Stimulated activated CD8-positive, alpha-beta memory T cell treated with anti-CD3 and anti-CD28 coated beads, Interleukin-2, amount 100 ng/mL, for 48 hours (primary cell): ENCODE data around the gene ADCY10.
"Not testable (repeated sequence)": the region's sequence is repeated elsewhere in the genome, so short reads cannot be mapped to it uniquely, and the experiment has no call there.

Source experiments
- DNase-seq, 2 donors: peaks; one replicate each; pipeline ENCODE4 v3.0.0-alpha.2; 2020; ENCODE audit warnings: low read depth in 2 of 2

ADCY10 gene

GRCh38 chr1:167887187-167887586 lies 26.7 kb downstream of the ADCY10 start:
- DNase-seq, result not testable (repeated sequence)

- no peak for DNase-seq
Observed at GRCh38 chr1:167882376-167882775, 31.6 kb downstream of the ADCY10 start.

- DNase-seq, result no peak
Observed at GRCh38 chr1:167881786-167882185, 32.1 kb downstream of the ADCY10 start.

- DNase-seq, result no peak
Observed at GRCh38 chr1:167881069-167881468, 32.9 kb downstream of the ADCY10 start.

GRCh38 chr1:167880580-167881021 lies 33.3 kb downstream of the ADCY10 start:
- no peak for DNase-seq

GRCh38 chr1:167879508-167879907 lies 34.4 kb downstream of the ADCY10 start:
- no peak for DNase-seq

GRCh38 chr1:167878372-167879160 lies 35.4 kb downstream of the ADCY10 start:
- no peak for DNase-seq

GRCh38 chr1:167876597-167877175 lies 37.2 kb downstream of the ADCY10 start:
- no peak for DNase-seq

GRCh38 chr1:167871331-167871730 lies 42.6 kb downstream of the ADCY10 start:
- DNase-seq, result no peak

- DNase-seq, result not testable (repeated sequence)
Observed at GRCh38 chr1:167869157-167870001, 44.6 kb downstream of the ADCY10 start.

GRCh38 chr1:167866739-167867414 lies 47.1 kb downstream of the ADCY10 start:
- not testable (repeated sequence) for DNase-seq

GRCh38 chr1:167866326-167866725 lies 47.6 kb downstream of the ADCY10 start:
- not testable (repeated sequence) for DNase-seq

GRCh38 chr1:167865804-167866308 lies 48.1 kb downstream of the ADCY10 start:
- not testable (repeated sequence) for DNase-seq

GRCh38 chr1:167865193-167865592 lies 48.7 kb downstream of the ADCY10 start:
- DNase-seq, result not testable (repeated sequence)

GRCh38 chr1:167864392-167865032 lies 49.4 kb downstream of the ADCY10 start:
- no peak for DNase-seq

GRCh38 chr1:167863921-167864279 lies 50.0 kb downstream of the ADCY10 start:
- DNase-seq, result no peak

GRCh38 chr1:167863191-167863920 lies 50.6 kb downstream of the ADCY10 start:
- not testable (repeated sequence) for DNase-seq

- DNase-seq, result no peak
Observed at GRCh38 chr1:167862432-167863076, 51.4 kb downstream of the ADCY10 start.

GRCh38 chr1:167861664-167862381 lies 52.1 kb downstream of the ADCY10 start:
- DNase-seq, result no peak
